GM12878 (cell line): ENCODE data around the gene SPHK2.

Source experiments
- HDAC6 ChIP-seq: fragments of 200-600 bp; sonication (generic); IDR thresholded peaks from one replicate; pipeline ENCODE4 v1.8.0; 2017; ENCODE audit warnings: antibody characterized with exemption; ENCODE audit not compliant: unreplicated experiment
- MEF2A ChIP-seq: IDR thresholded peaks from 2 replicates; pipeline ENCODE4 v1.6.1; 2011; ENCODE audit warnings: low read depth, mild to moderate bottlenecking, low read length, moderate library complexity; ENCODE audit not compliant: insufficient read depth
- NBN ChIP-seq: fragments of 450-650 bp; IDR thresholded peaks from 2 replicates; pipeline ENCODE4 v1.6.1; 2016
- PML ChIP-seq: IDR thresholded peaks from 2 replicates; pipeline ENCODE4 v1.6.1; 2012; ENCODE audit warnings: low read length, inconsistent platforms
- POLR2A ChIP-seq: IDR thresholded peaks from 2 replicates; pipeline ENCODE4 v1.6.1; 2011; ENCODE audit warnings: low read depth, mild to moderate bottlenecking, low read length
- POLR2AphosphoS5 ChIP-seq: IDR thresholded peaks from 2 replicates; pipeline ENCODE4 v1.6.1; 2011; ENCODE audit warnings: mild to moderate bottlenecking, low read length, inconsistent platforms
- RAD21 ChIP-seq: IDR thresholded peaks from 2 replicates; pipeline ENCODE4 v1.6.1; 2011; ENCODE audit warnings: mild to moderate bottlenecking, low read depth, low read length, moderate library complexity; ENCODE audit not compliant: insufficient read depth
- RBBP5 ChIP-seq: fragments of 200-600 bp; sonication (generic); conservative IDR thresholded peaks from 2 replicates; pipeline ENCODE4 v1.6.1; 2016
- YY1 ChIP-seq: IDR thresholded peaks from 2 replicates; pipeline ENCODE4 v1.6.1; 2011; ENCODE audit warnings: low read depth, mild to moderate bottlenecking, low read length
- ZNF217 ChIP-seq: fragments of 450-650 bp; IDR thresholded peaks from 2 replicates; pipeline ENCODE4 v1.6.1; 2017; ENCODE audit warnings: antibody characterized with exemption, mild to moderate bottlenecking
- TF ChIP-seq, protein P1 (sequence below): IDR thresholded peaks from 2 replicates; pipeline ENCODE4 v1.6.1; 2011; ENCODE audit warnings: low read depth, low read length, improper control_type of control experiment, borderline replicate concordance
- TF ChIP-seq, protein P2 (sequence below): IDR thresholded peaks from 2 replicates; pipeline ENCODE4 v1.6.1; 2011; ENCODE audit warnings: mild to moderate bottlenecking, low read depth, low read length, moderate library complexity; ENCODE audit not compliant: insufficient replicate concordance
- TF ChIP-seq, protein P3 (sequence below), 3 experiments: IDR thresholded peaks in 2 of 3; conservative IDR thresholded peaks in 1 of 3; 2 replicates each; pipeline ENCODE4 v1.5.1; 2011; ENCODE audit warnings: low read depth in 3 of 3, low read length in 3 of 3, mild to moderate bottlenecking in 3 of 3, control low read depth in 2 of 3, moderate library complexity in 2 of 3, inconsistent platforms in 1 of 3, mixed read lengths in 1 of 3; ENCODE audit not compliant: control insufficient read depth in 2 of 3, insufficient read depth in 1 of 3; ENCODE audit errors: extremely low read depth in 1 of 3

DNA sequence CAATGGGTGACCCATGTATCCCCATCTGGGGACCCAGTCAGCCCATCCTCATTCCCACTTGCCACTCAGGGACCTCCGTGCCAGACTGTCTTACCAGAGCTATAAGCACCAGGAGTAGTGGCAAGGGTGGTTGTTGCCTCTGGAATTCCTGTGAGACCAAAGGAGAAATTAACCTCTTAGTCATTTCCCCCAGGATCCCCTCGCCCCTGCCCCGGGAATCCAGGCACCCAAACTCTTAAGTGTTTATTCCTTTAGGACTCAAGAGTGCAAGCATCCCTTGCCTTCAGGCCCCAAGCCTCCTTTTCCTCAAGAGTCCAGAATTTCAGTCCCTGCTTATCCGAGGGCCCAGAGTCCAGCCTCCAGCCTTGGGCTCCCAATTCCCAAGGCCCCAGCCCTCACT is 44.4 kb downstream of the SPHK2 start:
- TF ChIP-seq, protein P1, sequence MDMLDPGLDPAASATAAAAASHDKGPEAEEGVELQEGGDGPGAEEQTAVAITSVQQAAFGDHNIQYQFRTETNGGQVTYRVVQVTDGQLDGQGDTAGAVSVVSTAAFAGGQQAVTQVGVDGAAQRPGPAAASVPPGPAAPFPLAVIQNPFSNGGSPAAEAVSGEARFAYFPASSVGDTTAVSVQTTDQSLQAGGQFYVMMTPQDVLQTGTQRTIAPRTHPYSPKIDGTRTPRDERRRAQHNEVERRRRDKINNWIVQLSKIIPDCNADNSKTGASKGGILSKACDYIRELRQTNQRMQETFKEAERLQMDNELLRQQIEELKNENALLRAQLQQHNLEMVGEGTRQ: no peak
- no peak for TF ChIP-seq POLR2A
- no peak for TF ChIP-seq RAD21
- TF ChIP-seq, protein P2, sequence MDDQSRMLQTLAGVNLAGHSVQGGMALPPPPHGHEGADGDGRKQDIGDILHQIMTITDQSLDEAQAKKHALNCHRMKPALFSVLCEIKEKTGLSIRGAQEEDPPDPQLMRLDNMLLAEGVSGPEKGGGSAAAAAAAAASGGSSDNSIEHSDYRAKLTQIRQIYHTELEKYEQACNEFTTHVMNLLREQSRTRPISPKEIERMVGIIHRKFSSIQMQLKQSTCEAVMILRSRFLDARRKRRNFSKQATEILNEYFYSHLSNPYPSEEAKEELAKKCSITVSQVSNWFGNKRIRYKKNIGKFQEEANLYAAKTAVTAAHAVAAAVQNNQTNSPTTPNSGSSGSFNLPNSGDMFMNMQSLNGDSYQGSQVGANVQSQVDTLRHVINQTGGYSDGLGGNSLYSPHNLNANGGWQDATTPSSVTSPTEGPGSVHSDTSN: no peak
- no peak for TF ChIP-seq NBN
- TF ChIP-seq MEF2A: no peak
- TF ChIP-seq, protein P3, sequence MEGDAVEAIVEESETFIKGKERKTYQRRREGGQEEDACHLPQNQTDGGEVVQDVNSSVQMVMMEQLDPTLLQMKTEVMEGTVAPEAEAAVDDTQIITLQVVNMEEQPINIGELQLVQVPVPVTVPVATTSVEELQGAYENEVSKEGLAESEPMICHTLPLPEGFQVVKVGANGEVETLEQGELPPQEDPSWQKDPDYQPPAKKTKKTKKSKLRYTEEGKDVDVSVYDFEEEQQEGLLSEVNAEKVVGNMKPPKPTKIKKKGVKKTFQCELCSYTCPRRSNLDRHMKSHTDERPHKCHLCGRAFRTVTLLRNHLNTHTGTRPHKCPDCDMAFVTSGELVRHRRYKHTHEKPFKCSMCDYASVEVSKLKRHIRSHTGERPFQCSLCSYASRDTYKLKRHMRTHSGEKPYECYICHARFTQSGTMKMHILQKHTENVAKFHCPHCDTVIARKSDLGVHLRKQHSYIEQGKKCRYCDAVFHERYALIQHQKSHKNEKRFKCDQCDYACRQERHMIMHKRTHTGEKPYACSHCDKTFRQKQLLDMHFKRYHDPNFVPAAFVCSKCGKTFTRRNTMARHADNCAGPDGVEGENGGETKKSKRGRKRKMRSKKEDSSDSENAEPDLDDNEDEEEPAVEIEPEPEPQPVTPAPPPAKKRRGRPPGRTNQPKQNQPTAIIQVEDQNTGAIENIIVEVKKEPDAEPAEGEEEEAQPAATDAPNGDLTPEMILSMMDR (IDR thresholded peaks at IDR 0.05 in 2 of 3, conservative IDR thresholded peaks at IDR 0.05 in 1 of 3; ENCODE audit: control insufficient read depth in 2 of 3, extremely low read depth in 1 of 3, insufficient read depth in 1 of 3, low read depth in 3 of 3, low read length in 3 of 3): no peak
- no peak for TF ChIP-seq POLR2AphosphoS5
- TF ChIP-seq RBBP5: no peak
- TF ChIP-seq ZNF217: no peak
- no peak for TF ChIP-seq HDAC6
- TF ChIP-seq PML: no peak
- TF ChIP-seq YY1: no peak
